T follicular helper cell (primary cell): Measurements from ENCODE around the gene MAPK14.
"Not testable (repeated sequence)": the region's sequence is repeated elsewhere in the genome, so short reads cannot be mapped to it uniquely, and the experiment has no call there.

Experiments
- DNase-seq: peaks from one replicate; pipeline ENCODE4 v3.0.0-alpha.2; 2020; ENCODE audit warnings: low read depth

MAPK14 gene

GRCh38 chr6:36068586-36068985 lies 41.0 kb downstream of the MAPK14 start:
- no peak for DNase-seq

DNA sequence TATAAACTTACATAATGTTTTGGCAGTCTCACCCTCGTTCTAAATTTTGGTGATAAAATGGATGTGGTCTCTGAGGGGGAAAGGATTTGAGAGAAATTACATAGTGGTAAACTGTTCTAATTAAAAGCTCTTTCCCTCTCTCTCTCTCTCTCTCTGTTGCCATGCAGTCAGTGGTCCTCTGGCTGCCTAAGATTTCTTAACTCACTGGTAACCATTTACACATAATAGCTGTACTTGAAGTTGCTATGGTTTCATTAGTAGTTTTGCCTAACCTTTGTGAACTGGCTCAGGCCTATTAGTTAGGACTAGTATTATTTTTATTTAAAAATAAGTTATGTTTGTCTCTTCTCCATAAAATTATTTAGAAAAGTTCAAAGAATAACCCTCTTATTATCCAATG lies 42.0 kb downstream of the MAPK14 start:
- DNase-seq: no peak

DNA sequence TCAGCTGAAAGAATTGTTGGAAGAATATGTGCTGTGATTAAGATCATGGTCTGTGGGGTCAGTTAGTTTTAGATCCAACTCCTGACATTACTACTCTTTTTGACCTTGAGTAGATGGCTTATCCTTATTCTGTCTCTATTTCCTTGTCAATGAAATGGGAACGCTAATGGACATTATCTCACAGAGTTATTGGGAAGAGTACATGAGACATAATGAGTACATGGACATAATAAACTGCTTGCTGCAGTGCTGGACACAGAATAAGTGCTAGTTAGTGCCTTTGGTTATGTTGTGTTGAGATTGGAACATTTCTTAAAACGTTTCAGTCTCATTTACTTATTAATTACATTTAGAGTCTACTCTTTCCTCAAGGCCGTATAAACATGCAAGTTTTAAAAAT lies 42.6 kb downstream of the MAPK14 start:
- no peak for DNase-seq

DNA sequence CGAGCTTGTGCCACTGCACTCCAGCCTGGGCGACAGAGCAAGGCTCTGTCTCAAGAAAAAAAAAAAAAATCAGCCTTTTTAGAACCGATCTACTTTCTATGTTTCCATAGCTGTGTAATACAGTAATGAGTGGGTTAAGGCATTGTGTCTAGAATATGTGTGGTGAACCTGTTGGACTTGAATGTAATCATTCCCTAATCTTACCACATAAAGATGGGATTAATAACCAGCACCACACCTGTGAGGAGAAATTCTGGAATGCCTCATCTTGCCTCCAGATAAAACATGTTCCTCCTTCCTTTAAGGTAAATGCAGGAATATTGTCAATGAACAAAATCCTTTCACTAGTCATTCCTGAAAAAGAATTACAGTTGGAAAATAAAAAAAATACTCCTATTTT lies 43.7 kb downstream of the MAPK14 start:
- no peak for DNase-seq

DNA sequence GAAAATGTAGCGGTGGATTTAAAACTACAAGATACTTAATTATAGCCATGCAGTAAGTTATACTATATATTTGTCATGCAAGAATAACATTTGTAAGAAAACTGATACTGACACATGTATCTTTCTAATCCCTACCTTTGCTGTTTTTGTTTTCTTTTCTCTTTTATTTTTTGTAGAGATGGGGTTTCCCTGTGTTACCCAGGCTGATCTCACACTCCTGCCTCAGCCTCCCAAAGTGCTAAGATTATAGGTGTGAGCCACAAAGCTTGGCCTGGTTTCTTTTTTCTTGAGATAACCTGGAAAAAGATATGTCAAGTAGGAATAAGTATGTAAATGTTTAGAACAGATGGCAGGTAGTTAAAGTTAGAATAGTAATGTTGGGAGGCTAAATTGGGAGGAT lies 44.1 kb downstream of the MAPK14 start:
- no peak for DNase-seq

DNA sequence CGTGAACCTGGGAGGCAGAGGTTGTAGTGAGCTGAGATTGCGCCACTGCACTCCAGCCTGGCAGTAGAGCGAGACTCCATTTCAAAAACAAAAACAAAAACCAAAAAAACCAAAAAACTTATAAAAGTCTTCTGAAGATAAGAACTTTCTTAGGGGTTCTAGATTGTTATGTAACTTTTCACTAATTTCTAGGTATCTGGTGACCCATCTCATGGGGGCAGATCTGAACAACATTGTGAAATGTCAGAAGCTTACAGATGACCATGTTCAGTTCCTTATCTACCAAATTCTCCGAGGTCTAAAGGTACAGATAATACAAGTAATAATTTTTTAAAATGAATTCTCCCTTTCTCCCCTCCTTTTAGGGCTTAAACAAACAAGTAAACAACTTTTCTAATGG lies 45.1 kb downstream of the MAPK14 start:
- DNase-seq: no peak

GRCh38 chr6:36073587-36073986 lies 46.0 kb downstream of the MAPK14 start:
- DNase-seq: no peak

GRCh38 chr6:36075656-36076055 lies 48.0 kb downstream of the MAPK14 start:
- no peak for DNase-seq

- DNase-seq: no peak
Measured at GRCh38 chr6:36076178-36077063, 48.8 kb downstream of the MAPK14 start.

GRCh38 chr6:36078159-36078558 lies 50.6 kb downstream of the MAPK14 start:
- no peak for DNase-seq

- DNase-seq: no peak
Measured at GRCh38 chr6:36079601-36080000, 52.0 kb downstream of the MAPK14 start.

DNA sequence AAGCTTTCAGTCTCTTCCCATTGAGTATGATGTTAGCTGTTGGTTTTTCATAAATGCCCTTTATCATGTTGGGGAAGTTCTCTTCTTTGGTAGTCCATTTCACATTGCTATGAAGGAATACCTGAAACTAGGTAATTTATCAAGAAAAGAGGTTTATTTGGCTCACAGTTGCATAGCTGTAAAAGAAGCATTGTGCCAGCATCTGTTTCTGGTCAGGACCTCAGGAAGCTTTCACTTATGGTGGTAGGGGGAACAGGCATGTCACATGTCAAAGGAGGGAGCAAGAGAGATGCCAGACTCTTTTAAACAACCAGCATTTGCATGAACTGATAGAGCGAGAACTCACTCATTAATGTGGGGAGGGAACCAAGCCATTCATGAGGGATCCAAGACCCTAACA lies 54.7 kb downstream of the MAPK14 start:
- no peak for DNase-seq

DNA sequence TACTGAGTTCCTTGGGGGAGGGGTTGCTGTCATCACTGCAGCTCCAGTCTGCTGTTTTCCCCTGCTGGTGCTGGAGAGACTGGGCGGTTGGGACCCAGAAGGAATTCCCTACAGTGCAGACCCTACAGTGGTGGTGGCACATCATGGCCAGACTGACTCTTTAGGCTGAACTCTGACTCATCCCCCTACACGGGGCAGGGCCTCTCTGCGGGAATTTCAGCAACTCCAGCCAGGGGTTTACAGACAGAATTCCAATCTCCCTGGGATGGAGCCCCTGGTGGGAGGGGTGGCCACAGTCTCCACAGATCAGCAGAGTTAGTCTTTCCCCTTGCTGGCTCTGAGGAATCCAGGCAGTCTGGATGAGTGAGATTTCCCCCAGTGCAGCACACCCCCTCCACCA lies 55.8 kb downstream of the MAPK14 start:
- DNase-seq: no peak

- DNase-seq: not testable (repeated sequence)
Measured at GRCh38 chr6:36088204-36088603, 60.6 kb downstream of the MAPK14 start.

DNA sequence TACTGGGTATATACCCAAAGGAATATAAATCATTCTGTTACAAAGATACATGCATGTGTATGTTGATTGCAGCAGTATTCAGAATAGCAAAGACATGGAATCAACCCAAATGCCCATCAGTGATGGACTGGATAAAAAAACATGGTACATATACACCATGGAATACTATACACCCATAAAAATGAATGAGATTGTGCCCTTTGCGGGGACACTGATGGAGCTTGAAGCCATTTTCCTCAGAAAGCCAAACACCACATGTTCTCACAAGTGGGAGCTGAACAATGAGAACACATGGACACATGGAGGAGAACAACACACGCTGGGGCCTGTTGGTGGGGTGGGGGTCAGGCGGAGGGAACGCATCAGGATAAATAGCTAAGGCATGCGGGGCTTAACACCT lies 61.4 kb downstream of the MAPK14 start:
- no peak for DNase-seq

GRCh38 chr6:36094238-36094637 lies 66.6 kb downstream of the MAPK14 start:
- no peak for DNase-seq

DNA sequence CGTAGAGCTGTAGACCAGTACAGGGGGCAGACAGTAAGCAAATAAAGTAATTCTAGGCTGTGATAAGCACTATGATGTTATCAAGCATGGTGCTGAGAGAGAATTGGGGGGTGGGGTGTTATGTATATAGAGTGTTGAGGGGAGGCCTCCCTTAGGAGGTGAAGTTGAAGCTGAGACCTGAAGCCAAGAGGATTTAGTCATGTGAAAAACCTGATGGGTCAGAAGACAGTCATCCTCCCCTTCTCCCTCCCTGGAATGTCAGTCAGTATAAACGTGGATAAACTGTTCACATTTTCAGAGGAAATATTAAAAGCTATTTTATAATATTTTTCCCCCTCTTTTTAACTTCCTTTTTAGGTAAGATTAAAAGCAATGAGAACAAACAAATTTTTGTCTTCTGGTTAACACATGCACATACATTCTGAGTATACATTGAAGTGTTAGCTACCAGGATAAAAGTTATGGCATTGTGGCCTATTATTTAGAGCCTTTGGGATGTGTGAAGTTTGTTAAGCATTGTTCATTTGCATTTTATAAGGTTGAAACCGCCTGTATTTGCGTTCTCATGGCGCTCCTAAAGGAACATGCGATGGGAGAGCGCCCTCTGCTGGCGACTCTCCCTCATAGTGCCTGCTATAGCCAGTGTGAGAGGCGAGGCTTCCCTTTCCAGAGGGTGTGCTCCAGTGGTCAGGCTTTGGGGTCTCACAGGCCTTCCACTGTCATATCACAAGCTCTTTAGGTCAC lies 67.3 kb downstream of the MAPK14 start:
- peak; percentile 73 for DNase-seq

DNA sequence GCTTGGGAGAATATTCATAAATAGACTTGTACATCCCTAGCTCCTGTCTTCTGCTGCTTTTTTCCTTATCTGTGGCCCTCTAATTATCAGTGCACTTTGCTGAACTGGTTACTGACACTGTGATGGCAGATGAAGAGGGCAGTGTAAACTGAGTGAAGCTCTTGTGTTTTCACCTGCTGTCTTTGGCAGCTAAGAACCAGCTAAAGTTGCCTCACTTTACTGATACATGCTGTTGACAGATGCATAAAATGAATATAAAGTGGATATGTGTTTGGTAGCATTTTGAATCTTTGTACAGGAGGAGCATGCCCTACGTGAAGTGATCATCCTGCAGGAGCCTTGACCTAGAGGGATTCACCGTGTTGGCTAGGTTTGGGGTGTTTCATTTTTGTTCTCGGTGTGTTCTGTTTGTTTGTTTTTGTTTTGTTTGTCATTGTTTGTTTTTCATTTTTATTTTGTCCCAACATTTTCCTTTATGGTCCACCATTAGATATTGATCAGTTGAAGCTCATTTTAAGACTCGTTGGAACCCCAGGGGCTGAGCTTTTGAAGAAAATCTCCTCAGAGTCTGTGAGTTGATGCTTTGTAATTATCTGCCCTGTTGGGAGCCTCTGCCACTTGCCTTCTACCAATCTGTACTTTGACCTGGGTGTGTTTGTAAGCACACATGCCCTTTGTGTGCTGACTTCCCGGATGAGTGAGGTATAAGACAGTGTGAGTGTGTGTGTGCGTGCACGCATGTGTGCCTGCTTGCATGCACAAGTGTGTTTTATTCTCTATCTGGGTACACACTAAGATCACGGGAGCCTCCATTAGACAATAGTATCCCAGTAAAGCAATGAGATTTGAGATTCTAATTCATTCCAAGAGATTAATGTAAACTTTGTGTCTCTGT lies 68.1 kb downstream of the MAPK14 start:
- no peak for DNase-seq

DNA sequence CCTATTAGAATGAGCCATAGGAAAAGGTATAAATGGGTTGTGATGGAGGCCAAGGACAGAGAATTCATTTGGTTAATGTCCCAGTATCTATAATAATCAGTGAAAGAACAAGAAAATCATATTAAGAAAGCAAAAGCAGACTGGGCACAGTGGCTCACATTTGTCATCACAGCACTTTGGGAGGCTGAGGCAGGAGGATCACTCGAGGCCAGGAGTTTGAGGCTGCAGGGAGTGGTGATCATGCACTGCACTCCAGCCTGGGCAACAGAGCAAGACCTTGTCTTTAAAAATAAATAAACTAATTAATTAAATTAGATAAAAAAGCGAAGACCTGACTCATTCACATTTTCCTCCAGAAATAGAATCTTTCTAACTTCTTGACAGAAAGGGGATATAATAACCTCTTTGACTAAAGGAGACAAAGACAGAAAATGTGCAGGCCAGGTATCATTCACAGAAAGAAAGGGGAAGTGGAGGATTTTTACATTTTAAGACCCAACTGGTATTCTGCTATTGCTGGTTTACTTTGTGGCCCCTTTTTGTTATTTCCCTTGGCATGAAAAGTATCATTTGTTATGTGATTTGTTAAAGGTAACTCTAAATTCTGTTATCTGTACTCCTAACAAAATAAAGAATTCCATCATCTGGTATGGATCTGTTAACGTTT lies 70.8 kb downstream of the MAPK14 start:
- DNase-seq: no peak

- no peak for DNase-seq
Measured at GRCh38 chr6:36098920-36099647, 71.5 kb downstream of the MAPK14 start.

- DNase-seq: no peak
Measured at GRCh38 chr6:36099869-36100483, 72.4 kb downstream of the MAPK14 start.
